HG03280 (cell line): ENCODE measurements around the gene SEMA3G.
A peak's percentile ranks its signal among the peaks of the same experiment; 100 is the strongest.

ENCODE experiments used
- ATAC-seq: cut with Tn5 transposase; IDR thresholded peaks from one replicate; pipeline ENCODE4 v1.9.1; 2021; ENCODE audit warnings: mild to moderate bottlenecking, moderate library complexity; ENCODE audit not compliant: unreplicated experiment

The SEMA3G gene

GRCh38 chr3:52454250-52454937 is 9.5 kb upstream of the SEMA3G start:
- no peak for ATAC-seq

DNA sequence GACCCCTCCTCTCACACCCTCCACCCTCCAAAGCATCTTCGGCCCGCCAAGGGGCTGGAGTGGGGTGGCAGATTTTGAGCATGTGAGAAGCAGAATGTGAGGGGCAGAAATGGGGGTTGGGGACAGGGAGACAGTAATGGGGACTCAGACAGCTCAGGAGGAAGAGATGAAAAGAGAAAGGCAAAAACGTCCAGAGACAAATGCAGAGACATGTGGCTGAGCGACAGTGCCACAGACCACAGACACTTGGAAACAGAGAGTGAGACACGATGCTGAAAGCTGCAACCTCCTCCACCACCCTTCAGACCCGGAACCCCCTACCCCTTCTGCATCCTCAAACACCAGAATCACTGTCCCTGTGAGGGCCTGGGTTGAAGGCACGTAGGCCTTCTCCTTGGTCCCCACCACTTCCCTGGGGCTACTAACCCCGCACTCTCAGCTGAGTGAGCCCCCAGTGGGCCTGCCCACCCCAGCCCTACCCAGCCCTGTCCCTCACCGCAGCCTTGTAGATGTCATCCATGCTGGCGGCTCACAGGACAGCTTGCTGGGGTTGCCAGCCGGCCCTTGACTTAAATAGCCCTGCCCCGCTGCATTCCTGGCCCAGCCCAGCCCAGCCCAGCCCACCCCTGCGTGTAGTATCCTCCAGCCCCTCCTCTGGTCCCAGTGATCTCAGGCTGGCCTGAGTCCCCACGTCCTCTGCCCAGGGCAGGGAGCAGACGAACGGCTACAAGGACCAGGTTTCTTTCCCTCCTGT is 8.8 kb upstream of the SEMA3G start, which contains the start of gene TNNC1:
TSS of gene TNNC1 (minus strand) at position 546 of the 754 bp plus-strand sequence. CDS start at position 520, 26 bp downstream.
- ATAC-seq: no peak

GRCh38 chr3:52452570-52453221 is 7.8 kb upstream of the SEMA3G start:
- no peak for ATAC-seq

- no peak for ATAC-seq
Observed at GRCh38 chr3:52452126-52452525, 7.2 kb upstream of the SEMA3G start.

DNA sequence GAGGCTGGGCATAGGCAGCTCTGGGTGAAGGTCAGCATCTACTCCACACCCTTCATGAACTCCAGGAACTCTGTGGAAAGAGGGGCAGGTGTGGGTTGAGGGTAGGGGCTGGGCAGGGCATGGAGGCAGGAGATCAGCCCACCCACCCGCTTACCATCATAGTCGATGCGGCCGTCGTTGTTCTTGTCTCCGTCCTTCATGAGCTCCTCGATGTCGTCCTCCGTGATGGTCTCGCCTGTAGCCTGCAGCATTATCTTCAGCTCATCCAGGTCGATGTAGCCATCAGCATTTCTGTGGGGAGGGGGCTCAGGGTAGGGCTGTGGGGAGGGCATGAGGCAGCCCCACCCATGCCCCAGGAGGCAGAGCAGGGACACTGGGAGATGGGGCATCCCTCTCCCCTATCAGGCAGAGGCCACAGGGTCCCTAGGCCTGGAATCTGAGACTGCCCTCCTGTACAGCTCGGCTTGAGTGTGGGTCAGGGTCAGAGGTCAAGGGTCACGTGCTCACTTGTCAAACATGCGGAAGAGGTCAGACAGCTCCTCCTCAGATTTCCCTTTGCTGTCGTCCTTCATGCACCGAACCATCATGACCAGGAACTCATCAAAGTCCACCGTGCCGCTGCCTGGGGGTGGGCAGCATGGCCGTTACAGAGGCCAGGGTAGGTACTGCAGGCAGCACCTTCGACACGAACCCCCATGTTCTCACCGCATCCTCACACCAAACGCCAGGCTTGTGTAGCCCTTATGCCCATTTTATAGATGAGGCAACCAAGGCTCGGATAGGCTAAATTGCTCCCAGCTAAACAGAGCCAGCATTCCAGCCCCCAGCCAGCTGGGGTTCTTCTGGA is 6.6 kb upstream of the SEMA3G start:
- ATAC-seq: no peak

DNA sequence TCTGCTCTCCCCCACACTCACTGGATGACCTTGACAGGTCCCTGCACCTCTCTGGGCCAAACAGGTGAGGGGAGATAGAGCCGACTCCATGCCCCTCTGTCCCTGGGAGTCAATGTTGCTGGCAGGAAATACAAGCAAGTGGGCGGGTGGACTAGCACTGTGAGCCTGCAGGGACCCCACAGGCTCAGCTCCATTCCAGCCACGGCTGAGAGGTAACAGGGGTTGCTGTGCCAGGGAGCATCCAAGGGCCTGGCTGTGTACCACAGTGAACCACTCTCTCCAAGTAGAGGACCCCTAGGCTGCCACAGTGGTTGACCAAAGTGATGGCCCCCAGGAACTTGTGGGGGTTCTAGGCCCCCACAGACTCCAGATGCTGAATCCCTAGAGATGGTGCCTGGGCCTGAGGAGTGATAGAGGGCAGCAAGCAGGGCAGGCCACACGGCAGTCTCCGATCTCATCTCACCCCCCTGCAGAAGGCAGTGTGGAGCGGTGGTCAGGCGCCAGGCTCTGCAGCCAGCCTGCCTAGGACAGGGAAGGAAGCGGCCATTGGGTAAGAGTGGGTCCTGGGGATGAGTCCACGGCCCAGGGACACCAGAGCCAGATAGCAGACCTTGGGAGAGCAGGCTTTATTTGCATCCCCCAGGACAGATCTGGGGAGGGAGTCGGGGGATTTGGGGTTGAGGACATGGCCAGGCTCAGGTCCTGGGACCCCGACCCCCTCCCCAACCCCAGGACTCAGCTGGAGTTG is 5.8 kb upstream of the SEMA3G start:
- ATAC-seq: no peak

DNA sequence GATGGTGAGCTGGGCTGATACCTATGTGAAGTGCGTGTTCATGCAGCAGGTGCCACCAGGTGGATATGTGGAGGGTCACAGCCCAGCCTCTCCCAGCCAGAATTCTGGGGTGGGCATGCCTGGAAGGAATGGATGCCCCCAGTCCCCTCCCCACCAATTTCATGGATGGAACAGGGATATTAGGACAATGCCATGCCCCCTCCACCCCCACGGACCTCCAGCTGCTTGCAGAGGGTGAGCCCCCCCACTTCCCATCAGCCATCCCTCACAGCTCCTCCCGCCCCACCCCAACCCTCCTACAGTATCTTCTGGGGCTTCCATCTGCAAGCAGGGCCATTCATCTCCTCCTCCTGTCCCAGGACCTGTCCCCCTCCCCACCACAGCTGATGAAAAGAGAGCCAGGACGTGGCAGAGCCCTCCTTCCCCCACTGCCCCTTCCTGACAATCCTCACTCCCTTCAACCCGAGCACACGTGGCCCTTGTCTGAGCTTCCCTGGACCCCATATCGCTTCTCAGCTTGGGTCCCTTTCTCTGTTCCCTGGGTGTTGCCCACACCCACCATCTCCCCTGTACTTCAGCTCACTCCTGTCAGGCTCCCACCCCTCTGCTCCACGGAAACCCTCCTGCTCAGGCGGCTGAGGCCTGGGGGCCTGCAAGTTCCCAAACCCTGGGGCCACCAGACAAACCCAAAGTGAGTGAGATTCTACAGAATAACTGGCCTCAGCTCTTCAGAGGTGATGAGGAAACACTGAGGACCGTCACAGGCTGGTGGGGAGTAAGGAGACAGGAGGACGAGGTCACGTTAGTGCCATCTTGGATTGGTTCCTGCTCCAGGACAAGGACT is 2.8 kb upstream of the SEMA3G start:
- no peak for ATAC-seq

GRCh38 chr3:52446631-52447511 is 2.0 kb upstream of the SEMA3G start:
- peak; percentile 48 for ATAC-seq

DNA sequence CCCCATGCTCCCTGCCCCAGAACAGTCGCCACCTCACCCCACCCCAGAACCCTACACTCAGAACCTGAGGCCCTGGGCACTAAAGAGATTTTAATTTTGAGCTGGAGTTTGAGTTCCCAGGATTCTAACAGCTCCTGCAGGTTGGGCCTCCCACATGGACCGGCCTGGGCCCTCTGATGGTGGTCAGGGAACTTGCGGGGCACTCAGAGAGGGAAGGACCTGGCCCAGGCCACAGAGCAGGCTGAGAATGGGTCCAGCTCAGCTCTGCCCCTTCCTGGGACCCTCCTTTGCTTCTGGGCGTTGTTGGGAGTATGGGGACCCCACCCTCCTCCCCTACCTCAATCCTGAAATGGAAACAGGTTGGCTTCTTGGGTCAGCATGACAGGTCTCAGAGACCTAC is 1.1 kb upstream of the SEMA3G start:
- ATAC-seq: no peak

DNA sequence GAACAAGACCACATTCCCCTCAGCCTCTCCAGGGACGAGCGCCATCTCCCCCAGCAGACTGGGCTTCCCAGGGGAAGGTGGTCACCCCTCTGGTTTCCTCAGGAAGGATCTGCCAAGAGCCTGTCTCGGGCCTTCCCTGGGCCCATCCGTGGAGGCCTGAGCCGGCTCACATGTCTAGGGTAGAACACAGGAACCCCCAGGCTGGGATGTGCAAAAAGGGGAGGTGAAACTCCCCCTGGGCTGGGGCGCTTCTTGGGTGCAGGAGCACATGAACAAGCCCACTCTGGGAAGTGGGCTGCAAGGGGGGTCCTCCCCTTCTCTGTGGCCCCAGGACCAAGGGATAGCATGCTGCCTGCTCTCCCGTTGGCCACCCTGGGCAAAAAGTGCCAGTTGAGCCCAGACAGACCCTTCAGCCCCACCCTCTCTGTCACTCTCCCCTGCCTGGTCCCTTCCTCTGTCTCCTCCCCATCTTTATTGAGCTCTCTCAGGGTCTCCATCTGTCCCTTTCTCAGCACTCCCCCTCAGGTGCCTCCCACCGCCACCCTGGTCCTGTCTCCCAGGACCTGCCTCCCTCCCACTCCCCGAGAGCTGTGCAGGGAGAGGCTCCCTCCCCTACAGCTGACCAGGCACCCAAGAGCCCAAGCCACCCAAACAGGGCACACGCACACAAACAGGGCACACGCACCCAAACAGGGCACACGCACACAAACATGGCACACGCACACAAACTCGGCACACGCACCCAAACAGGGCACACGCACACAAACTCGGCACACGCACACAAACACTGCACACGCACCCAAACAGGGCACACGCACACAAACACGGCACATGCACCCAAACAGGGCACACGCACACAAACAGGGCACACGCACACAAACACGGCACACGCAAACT is 864 bp downstream of the SEMA3G start:
- no peak for ATAC-seq

DNA sequence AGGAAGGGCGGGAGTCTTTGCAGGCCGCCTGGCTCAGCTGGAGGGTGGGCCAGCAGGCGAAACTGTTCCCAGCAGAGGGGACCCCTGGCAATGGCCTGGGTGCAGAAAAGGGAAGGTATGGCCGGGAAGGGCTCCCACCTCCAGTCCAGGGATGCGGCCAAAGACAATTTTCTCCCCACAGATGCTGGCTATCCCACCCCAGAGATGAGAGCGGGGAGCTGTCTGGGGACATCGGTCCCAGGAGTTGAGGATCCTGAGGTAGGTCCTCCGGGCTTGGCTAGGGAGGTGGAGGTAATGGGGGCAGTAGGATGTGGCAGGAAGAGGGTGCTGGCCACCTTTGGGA is 1.7 kb downstream of the SEMA3G start:
- no peak for ATAC-seq

DNA sequence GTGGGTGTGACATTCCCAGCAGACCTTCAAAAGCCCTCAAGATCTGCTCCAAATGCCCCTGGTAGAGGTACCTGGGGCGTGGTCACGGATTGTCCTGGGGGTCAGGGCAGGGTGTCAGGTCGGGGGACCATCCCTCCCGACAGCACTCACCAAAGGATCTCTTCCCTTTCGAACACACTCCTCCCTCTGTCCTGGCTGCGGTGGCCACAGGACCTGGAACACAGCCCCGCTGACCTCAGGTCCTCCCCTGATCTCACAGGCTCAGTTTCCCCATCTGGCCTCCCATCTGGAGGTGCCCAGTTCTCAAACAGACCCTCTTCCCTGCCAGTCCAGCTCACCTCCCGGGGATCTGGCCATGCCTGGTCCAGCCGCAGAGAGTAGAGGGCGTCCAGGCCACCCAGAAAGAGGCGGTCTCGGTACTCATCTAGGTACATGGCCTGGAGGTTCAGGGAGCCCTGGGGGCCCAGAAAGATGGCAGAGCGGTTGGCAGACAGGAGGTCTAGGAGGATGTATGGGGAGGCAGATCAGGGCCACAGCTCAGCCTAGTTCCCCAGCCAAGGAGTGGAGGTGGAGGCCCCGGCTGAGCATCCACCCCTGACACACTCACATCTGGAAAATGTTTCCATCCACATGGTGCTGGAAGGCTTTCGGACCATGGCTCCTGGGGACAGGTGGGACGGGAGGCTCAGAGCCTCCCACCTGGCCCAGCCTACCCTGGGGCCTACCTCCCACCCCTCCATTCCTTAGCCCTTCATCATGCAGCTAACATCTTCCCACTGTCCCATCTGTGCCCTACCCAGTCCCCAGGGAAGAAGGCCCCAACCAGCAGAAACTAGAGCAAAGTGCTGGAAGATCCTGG is 2.3 kb downstream of the SEMA3G start:
- ATAC-seq: no peak

DNA sequence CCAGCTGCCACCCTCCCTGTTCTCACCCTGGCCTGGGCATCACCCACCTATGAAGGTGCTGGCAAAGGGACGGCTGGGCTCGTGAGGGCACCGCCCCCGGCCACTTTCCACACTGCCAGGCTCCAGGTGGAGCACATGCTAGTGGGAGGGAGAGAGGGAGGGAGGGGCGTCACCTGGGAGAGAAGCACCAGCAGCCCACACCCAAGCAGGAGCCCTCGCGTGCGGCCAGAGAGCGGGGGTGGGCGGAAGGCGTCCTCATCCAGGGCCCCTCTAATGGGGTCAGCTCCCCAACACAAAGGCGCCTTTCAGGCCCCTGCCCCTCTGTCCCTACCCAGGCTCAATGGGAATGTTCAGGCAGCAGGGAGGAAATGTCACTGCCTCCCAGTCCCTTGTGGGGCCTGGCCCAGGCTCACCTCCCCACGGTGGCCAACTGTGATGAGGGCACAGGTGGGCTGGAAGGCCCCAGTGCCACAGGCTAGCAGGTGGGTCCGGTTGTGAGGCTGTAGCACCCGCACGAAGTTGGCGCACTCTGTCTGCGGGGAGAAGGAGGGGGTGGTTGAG is 3.1 kb downstream of the SEMA3G start:
- ATAC-seq: no peak

DNA sequence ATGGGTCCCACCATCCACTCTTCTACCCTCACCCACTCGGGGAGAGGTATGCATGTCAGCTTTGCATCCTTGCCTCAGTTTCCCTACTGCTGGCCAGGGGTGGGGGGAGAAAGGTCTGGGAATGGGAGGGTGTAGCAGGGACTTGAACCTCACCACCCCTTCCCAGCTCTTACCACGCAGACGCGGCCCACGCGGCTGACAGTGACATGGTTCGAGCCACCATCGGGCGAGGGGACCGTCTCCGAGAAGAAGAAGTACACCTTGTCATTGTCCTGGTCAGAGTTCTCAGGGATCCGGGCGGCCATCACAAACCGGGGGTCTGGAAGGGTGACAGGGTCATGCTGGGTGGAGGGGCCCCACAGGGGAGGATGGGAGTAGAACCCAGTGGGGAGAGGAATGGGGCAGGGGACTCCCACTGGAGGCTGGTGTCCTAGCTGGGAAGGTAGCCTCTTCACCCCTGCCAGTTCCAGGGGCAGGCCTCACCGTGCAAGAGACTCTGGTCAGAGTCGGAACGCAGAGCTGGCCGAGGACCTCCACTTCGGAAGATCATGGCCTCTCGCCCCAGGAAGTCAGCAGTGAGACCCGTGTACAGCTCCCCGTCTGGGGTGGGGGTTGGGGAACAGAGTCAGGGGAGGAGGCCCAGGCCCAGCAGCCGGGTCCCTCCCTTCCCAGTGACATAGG is 3.7 kb downstream of the SEMA3G start:
- ATAC-seq: no peak

GRCh38 chr3:52440671-52441070 is 4.2 kb downstream of the SEMA3G start:
- no peak for ATAC-seq

DNA sequence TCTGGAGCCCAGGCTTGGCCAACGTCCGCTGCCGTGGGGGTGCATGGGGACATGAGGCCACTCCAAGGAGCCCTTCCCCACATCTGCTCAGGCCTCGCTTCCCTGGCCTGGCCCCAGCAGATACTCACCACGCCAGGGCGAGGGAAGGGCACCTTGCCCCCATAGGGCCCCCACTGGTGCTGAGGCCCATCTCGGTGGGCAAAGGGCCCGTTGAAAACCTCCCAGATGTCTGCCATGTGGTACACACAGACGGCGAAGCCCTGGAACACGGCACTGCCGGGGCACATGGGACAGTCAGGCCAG is 4.7 kb downstream of the SEMA3G start:
- no peak for ATAC-seq
